Stimulated activated naive CD8-positive, alpha-beta T cell treated with anti-CD3 and anti-CD28 coated beads, Interleukin-15, Interleukin-2, amounts not matched to agents 100 ng/mL and 50 ng/mL, for 24 hours (primary cell): Measurements from ENCODE around the gene CEP43.

ENCODE experiments used
- H3K27ac Mint-ChIP-seq: one replicate; pipeline ENCODE4 v1.8.0; 2021; ENCODE audit warnings: mild to moderate bottlenecking, mixed read lengths
- H3K27me3 Mint-ChIP-seq: one replicate; pipeline ENCODE4 v1.8.0; 2021; ENCODE audit warnings: mixed read lengths
- H3K36me3 Mint-ChIP-seq: one replicate; pipeline ENCODE4 v1.8.0; 2021; ENCODE audit warnings: low read depth, mixed read lengths
- H3K4me1 Mint-ChIP-seq: one replicate; pipeline ENCODE4 v1.8.0; 2021; ENCODE audit warnings: low read depth, mixed read lengths
- H3K4me3 Mint-ChIP-seq: one replicate; pipeline ENCODE4 v1.8.0; 2021; ENCODE audit warnings: mild to moderate bottlenecking, mixed read lengths
- H3K9me3 Mint-ChIP-seq: one replicate; pipeline ENCODE4 v1.8.0; 2021; ENCODE audit warnings: mixed read lengths

CEP43 gene

DNA sequence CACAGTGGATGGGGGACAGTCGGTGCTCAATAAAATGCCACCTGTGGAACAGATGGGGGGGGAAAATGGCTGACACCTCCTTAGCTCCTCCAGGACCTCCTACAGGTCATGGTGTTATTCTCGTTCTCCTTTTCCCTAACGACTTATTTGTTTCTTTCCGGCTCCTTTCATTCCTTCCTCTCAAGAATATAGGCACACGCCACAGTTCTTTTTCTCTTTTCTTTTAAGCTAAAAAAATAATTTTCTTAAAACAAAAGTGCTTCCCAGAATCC, 41.5 kb upstream of the CEP43 start:
- Mint-ChIP-seq H3K4me1 (peaks cover 59% of the 10 kb centered on the region), H3K27me3 (no peaks in the 10 kb centered on the region), H3K36me3 (peaks cover 3% of the 10 kb centered on the region), H3K27ac (peak overlapping the region; percentile 97), H3K4me3 (peak overlapping the region; percentile 88), H3K9me3 (no peaks in the 10 kb centered on the region)

DNA sequence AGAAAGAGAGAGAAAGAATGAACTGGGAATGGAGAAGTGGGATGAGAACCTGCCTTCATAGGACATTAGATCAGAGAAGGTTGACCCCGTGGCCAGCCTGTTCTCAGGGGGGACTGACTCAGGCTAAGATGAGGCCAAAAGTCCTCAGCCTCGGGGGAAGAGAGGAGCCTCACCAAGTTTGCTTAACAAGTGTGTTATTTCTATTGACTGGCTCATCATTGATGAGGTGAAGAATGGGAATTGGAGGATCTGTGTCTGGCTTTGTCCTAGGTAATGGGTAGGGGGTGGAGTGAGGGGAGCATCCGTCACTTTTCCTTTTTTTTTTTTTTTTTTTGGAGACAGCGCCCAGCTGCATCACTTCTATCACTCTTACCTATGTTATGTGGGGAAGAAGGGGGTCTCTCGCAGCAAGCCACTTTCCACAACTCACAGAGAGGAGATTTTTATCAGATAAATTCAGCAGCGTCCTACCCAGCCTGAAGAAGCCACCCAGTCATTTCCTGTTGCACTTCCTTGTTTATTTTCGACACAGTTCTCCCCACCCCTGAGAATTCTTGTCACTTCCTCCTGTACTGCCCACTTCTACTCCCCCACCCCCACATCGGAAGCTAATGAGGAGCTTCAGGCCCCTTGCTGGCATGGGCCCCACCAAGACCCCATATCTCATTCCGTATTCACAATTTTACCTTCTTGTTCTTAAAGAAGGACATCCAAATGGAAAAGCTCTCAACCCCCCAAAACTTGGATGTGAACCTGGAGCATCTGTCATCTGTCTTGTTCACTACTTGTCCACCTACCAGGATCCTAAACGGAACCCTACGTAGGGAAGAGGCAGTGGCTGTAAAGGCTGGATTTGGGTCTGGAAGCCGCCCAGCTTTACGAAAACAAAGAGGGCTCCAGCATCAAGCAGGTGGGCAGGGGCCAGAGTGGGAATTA, 40.0 kb upstream of the CEP43 start:
- Mint-ChIP-seq H3K4me1 (peaks cover 45% of the 10 kb centered on the region), H3K27me3 (no peaks in the 10 kb centered on the region), H3K9me3 (no peaks in the 10 kb centered on the region), H3K27ac (peak overlapping the region; percentile 97), H3K4me3 (peak overlapping the region; percentile 78), H3K36me3 (no peaks in the 10 kb centered on the region)

DNA sequence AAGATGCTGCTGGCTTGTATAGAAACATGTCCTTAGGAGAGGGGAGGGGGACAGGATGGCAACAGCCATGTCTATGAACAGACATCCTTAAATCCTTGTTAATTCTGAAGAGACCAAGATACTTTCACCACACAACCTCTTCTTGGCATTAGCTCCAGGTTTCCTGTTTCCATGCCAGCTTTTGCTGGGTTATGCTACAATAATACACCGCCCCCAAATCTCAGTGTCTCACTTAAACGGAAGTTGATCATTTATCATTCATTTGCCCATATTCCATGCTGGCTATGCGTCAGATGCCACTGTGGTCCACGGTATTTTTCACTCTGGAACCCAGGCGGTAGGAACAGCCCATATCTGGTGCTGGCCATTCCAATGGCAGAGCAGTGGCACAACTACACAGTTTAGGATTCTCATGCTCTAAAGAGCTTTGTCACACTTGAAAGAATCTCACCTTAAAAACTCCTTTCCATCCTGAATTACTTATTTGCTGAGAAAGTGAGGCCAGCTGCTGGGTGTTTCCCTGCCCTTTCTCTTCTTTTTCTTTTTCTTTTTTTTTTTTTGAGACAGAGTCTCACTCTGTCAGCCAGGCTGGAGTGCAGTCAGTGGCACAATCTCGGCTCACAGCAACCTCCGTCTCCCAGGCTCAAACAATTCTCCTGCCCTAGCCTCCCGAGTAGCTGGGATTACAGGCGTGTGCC, 39.1 kb upstream of the CEP43 start:
- H3K9me3 Mint-ChIP-seq = no peaks in the 10 kb centered on the region
- peaks cover 38% of the 10 kb centered on the region for H3K4me1 Mint-ChIP-seq
- peak overlapping the region; percentile 65 for H3K27ac Mint-ChIP-seq
- no peaks in the 10 kb centered on the region for H3K27me3 Mint-ChIP-seq
- H3K36me3 Mint-ChIP-seq = no peaks in the 10 kb centered on the region
- no peak overlapping the region for H3K4me3 Mint-ChIP-seq

DNA sequence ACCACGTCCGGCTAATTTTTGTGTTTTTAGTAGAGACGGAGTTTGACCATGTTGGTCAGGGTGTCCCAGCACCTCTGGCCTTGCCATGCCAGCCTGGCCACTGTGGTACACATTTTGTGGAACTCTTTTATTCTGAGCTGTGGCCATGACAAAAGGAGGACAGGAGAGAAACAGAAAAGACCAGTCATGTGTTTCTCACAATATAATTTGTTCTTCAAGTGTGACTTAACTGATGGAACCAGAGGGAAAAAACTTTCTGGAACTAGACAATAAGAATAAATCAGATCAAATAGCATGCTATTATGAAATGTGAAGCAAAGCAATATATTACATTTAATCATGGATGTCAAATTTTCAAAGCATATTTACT, 38.6 kb upstream of the CEP43 start:
- H3K4me1 Mint-ChIP-seq = peaks cover 33% of the 10 kb centered on the region
- H3K36me3 Mint-ChIP-seq = no peaks in the 10 kb centered on the region
- H3K9me3 Mint-ChIP-seq = no peaks in the 10 kb centered on the region
- no peak overlapping the region for H3K27ac Mint-ChIP-seq
- H3K4me3 Mint-ChIP-seq = no peak overlapping the region
- no peaks in the 10 kb centered on the region for H3K27me3 Mint-ChIP-seq

DNA sequence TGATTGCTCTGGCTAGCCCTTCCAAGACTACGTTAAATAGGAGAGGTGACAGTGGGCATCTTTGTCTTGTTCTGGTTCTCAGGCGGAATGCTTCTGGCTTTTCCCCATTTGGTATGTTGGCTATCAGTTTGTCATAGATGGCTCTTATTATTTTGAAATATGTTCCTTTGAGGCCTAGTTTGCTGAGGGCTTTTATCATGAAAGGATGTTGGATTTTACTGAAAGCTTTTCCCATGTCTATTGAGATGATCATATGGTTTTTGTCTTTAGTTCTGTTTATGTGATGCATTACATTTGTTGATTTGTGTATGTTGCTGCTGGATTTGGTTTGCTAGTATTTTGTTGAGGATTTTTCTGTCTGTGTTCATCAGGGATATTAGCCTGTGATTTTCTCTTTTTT, 32.9 kb upstream of the CEP43 start:
- peaks cover 13% of the 10 kb centered on the region for H3K9me3 Mint-ChIP-seq
- no peaks in the 10 kb centered on the region for H3K27me3 Mint-ChIP-seq
- H3K4me3 Mint-ChIP-seq = no peak overlapping the region
- no peak overlapping the region for H3K27ac Mint-ChIP-seq
- peaks cover 20% of the 10 kb centered on the region for H3K4me1 Mint-ChIP-seq
- H3K36me3 Mint-ChIP-seq = peaks cover 24% of the 10 kb centered on the region

DNA sequence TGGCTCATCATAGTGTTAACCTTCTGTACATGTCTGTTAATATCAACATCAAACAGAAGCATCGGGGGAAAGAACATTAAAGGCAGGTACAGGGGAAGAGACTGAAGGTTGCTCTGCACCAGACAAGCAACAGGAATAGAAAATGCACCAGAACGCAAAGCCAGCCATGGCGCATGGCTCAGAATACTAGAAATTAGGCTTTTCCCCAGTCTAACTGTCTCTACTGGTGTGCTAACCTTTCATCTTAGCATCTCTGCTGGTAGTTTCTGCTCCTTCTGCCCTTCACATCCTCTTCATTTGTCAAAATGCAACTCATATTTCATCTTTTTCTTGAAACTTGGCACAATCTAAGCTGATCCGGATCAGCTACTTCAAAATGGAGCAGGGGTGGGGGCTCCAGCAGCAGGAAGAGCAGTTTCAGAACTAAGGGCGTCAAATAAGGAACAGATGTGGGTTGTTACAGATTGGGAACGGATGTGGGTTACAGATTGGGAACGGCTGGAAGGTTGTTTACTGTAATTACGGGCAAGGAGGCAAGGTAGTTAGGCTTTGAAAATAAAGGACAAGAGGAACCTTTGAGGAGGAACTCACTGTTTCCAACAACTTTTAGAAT, 29.7 kb upstream of the CEP43 start:
- Mint-ChIP-seq H3K4me3 (no peak overlapping the region), H3K36me3 (peaks cover 34% of the 10 kb centered on the region), H3K9me3 (peaks cover 13% of the 10 kb centered on the region), H3K27ac (peak overlapping the region; percentile 4), H3K4me1 (peaks cover 21% of the 10 kb centered on the region), H3K27me3 (no peaks in the 10 kb centered on the region)

DNA sequence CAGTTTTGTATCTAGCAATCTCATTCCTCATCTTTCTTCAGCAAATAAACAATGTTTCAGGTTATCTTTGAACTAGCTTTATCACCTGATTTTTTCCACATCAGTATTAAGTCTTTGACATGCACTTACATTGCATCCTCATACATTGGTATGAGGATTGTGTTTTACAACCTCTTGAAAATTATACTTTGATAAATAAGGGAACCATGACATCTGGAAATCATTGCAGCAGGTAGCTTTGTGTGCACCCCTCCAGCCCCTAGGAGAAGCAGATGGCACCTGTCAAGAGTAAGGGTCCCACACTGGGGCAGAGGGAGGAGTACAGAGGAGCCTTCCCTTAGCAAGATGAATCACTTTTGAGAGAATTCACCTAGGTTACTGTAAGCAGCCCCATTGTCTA, 29.1 kb upstream of the CEP43 start:
- Mint-ChIP-seq H3K9me3 (peaks cover 13% of the 10 kb centered on the region), H3K36me3 (peaks cover 34% of the 10 kb centered on the region), H3K27ac (no peak overlapping the region), H3K4me3 (no peak overlapping the region), H3K27me3 (no peaks in the 10 kb centered on the region), H3K4me1 (peaks cover 21% of the 10 kb centered on the region)

DNA sequence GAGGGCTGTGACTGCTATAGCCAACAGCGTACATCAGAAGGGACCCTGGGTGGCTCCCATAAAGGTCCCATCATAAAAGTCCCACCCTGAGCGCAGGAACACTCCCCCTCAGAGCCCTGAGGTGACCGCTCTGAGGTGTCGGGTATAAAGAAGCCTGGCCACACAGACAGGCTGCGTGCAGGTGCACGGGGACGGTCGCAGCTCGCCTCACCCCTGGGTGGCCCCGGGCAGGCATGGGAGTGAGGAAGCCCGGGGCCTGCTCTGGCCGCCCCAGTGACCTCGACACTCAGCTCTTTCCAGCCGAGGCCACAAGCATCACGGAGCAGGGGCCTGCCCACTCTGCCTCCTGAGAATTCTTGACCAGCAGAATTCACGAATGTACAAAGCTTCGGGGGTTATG, 28.4 kb upstream of the CEP43 start:
- Mint-ChIP-seq H3K27ac (no peak overlapping the region), H3K9me3 (peaks cover 13% of the 10 kb centered on the region), H3K27me3 (no peaks in the 10 kb centered on the region), H3K4me1 (peaks cover 21% of the 10 kb centered on the region), H3K36me3 (peaks cover 34% of the 10 kb centered on the region), H3K4me3 (no peak overlapping the region)

DNA sequence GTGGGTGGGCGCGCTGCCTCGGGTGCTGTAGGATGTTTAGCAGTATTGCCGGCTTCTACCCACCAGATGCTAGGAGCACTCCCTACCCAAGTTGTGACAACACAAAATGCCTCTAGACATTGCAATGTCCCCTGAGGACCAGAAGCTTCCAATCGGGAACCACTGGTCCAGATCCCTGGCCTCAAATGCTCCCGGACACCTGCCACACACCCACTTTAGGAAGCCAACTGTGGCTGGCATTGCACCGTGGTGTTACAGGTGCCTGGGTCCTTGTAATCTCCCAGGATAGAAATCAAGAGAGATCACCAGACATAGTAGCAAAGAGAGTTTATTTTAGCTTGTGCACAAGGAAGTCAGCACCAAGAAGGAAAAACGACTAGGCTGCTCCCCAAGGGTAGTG, 27.9 kb upstream of the CEP43 start:
- no peaks in the 10 kb centered on the region for H3K27me3 Mint-ChIP-seq
- H3K4me3 Mint-ChIP-seq = no peak overlapping the region
- H3K27ac Mint-ChIP-seq = no peak overlapping the region
- H3K36me3 Mint-ChIP-seq = peaks cover 36% of the 10 kb centered on the region
- peaks cover 10% of the 10 kb centered on the region for H3K9me3 Mint-ChIP-seq
- H3K4me1 Mint-ChIP-seq = peaks cover 21% of the 10 kb centered on the region

DNA sequence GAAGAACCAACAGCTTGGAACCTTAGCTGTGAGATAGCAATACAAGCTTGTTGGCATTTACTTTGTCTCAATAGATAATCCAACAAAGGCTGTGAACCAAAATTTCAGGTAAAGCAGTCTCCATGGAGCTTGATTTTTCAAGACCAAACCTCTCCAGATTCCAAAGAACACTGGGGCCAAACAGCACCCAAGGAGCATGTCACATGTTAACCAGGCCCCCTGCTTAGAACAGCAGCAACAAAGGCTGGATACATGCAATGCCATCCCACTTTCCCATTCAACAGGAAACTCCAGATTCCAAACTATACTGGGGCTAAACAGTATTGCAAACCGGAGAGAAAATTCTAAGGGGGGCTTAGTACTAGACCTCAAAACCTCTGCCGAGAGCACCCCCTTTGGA, 27.1 kb upstream of the CEP43 start:
- no peaks in the 10 kb centered on the region for H3K27me3 Mint-ChIP-seq
- H3K9me3 Mint-ChIP-seq = peaks cover 6% of the 10 kb centered on the region
- H3K4me3 Mint-ChIP-seq = no peak overlapping the region
- peaks cover 21% of the 10 kb centered on the region for H3K4me1 Mint-ChIP-seq
- peaks cover 38% of the 10 kb centered on the region for H3K36me3 Mint-ChIP-seq
- H3K27ac Mint-ChIP-seq = no peak overlapping the region

DNA sequence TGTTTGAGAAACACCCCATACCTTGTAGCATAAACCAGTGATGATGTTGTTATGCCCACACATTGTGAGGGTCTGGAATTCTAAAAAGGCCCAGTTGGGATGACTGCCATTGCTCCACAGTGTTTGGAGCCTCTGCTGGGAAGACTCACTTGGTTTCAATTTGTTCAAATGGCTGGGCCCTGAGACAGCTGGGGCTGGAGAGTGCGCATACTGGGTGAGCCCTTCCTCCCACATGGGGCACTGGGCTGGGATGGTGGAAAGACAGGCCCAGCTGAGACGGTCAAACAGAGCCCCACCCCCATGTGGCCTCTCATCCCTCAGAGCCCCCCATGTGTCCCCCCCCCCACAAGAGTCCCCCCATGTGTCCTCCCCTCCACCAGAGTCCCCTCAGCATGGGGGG, 22.6 kb upstream of the CEP43 start:
- H3K36me3 Mint-ChIP-seq = peaks cover 26% of the 10 kb centered on the region
- no peak overlapping the region for H3K4me3 Mint-ChIP-seq
- no peak overlapping the region for H3K27ac Mint-ChIP-seq
- no peaks in the 10 kb centered on the region for H3K9me3 Mint-ChIP-seq
- no peaks in the 10 kb centered on the region for H3K4me1 Mint-ChIP-seq
- H3K27me3 Mint-ChIP-seq = no peaks in the 10 kb centered on the region

DNA sequence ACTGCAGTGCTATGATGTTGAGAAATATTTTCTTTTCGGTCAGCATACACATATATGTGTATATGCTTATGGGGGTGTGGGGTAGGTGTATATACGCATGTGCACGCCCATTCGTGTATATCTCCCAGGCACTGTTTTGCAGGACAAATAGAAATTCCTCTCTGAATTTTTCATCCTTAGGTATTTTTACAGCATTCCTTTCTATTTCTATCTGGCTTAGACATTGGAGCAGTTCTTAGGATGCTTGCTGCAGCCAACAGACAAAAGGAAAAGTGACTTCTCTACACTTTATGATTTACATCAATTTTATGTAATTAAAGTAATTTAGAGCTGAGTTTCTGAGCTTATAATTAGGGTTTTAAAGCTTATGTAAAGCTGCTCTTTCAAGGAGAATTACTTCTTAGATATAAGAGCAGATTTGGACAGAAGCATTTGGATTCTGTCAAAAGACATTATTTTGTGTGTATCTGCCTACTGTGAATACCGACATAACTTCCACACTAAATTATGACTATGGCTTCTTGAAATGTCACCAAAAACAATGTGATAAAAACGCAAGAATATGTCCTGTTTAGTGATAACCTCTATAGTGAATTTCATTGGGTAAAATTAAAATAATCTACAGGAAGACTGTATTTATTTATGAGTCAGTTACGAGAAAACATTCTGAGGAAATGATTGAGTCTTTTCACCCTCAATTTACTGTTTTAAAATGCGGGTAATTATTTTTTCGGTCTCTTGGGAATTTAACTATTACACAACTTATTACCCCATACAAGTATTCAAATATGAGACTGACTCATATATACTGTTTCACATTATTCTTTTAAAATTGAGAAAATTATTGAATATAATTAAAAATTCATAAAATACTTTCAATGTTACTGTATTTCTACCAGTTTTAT, 21.3 kb upstream of the CEP43 start:
- Mint-ChIP-seq H3K36me3 (peaks cover 27% of the 10 kb centered on the region), H3K27me3 (no peaks in the 10 kb centered on the region), H3K27ac (no peak overlapping the region), H3K4me1 (no peaks in the 10 kb centered on the region), H3K9me3 (no peaks in the 10 kb centered on the region), H3K4me3 (no peak overlapping the region)

DNA sequence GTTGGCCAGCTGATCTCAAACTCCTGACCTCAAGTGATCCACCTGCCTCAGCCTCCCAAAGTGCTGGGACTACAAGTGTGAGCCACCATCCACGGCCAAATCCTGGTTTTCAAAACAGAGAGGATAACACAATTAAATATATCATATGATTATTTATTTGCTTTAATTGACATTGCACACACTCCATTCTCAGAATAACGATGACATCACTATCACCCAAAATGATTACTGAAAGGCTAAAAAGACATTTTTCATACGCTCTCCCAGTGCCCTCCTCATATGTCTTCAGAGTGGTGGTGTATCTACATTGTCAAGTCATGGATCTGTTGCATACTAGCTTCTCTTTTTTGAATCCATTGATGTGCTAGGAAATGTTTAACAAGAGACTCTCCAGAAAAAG, 18.5 kb upstream of the CEP43 start:
- Mint-ChIP-seq H3K36me3 (peaks cover 35% of the 10 kb centered on the region), H3K9me3 (no peaks in the 10 kb centered on the region), H3K4me1 (no peaks in the 10 kb centered on the region), H3K4me3 (no peak overlapping the region), H3K27ac (no peak overlapping the region), H3K27me3 (no peaks in the 10 kb centered on the region)

DNA sequence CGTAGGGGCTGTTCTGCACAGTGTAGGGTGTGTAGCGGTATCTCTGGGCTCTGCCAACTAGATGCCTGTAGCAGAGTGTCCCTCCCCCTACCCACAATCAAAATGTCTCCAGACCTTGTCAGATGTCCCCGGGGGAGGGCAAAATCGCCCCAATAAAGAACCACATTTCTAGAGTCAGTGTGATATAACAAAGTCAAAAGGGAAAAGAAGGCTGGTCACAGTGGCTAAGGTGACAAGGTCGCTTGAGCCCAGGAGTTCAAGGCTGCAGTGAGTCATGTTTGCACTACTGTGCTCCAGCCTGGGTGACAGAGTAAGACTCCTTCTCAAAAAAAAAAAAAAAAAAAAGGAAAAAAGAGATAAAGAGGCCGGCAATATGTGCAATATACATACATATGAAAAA, 11.7 kb upstream of the CEP43 start:
- H3K27ac Mint-ChIP-seq = no peak overlapping the region
- H3K4me3 Mint-ChIP-seq = no peak overlapping the region
- peaks cover 32% of the 10 kb centered on the region for H3K36me3 Mint-ChIP-seq
- no peaks in the 10 kb centered on the region for H3K27me3 Mint-ChIP-seq
- H3K9me3 Mint-ChIP-seq = no peaks in the 10 kb centered on the region
- H3K4me1 Mint-ChIP-seq = no peaks in the 10 kb centered on the region

DNA sequence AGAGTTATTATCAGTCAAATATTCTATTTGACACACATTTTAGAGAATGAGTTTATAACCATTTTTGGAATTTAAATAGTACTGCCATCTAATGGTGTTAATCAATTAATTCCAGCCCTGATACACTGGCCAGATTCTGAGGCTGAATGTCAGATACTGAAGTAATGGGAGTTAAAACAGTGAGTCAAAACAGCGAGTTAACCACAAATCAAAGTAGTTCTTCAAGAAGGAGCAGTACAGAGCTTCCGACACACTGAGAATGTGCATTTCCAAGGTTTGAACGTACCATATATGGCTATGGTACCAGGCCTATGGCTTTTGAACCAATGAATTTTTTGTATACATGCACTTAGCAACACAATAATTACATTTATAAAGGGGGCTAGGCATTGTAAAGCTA, 11.3 kb upstream of the CEP43 start:
- no peak overlapping the region for H3K27ac Mint-ChIP-seq
- H3K9me3 Mint-ChIP-seq = no peaks in the 10 kb centered on the region
- H3K4me1 Mint-ChIP-seq = no peaks in the 10 kb centered on the region
- no peak overlapping the region for H3K4me3 Mint-ChIP-seq
- H3K27me3 Mint-ChIP-seq = no peaks in the 10 kb centered on the region
- H3K36me3 Mint-ChIP-seq = peaks cover 32% of the 10 kb centered on the region
